HG03045 (cell line): ENCODE data around the gene LTK.

ENCODE experiments used
- ATAC-seq: cut with Tn5 transposase; IDR thresholded peaks from one replicate; pipeline ENCODE4 v1.9.1; 2021; ENCODE audit warnings: mild to moderate bottlenecking, moderate library complexity; ENCODE audit not compliant: unreplicated experiment

Gene LTK

DNA sequence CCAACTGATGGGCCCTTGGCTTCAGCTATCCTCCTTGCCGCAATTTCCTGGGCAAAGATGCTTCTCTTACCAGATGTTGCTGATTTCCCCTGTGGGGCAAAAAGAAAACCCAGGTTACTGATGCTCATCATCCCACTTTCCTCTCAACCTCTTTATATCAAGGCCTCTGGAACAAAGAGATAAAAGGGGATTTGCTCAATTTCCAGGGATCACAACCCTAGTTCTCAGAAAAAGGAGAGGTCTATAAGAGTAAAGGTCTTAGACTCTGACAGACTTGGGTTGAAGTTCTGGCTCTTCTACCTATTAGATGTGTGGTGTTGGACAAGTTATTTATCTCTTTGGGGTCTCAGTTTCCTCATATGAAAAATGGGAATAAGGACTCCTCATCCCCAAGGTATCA lies 21.9 kb upstream of the LTK start:
- no peak for ATAC-seq

DNA sequence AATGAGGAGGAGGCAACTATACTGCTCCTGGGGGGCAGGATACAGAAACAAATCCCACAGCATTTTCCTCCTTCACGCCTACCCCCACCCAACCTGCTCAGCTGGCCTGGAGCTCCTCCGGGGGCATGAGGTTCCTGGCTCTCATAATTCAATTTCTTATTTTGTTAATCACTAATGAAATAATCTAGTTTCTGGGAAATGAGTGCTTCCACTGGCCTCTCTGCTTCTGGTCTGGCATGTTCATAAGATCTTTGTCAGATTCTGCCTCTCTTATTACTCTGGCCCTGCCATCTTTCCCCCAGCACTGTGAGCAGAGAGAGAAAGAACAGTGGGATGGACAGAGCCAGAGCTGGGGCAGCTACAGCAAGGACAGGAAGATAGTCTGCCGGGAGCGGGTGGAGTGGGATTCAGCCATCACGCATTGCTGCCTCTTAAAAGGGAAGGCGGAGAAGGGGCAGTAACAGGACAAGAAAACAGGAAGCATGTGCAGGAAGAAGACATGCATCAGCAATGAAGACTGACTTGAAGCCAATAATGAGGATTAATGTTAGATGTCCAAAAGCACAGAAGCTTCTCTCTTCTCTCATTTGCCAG lies 16.8 kb upstream of the LTK start:
- ATAC-seq, result no peak

GRCh38 chr15:41523097-41523496 lies 9.5 kb upstream of the LTK start:
- no peak for ATAC-seq

- no peak for ATAC-seq
Observed at GRCh38 chr15:41521614-41522013, 8.0 kb upstream of the LTK start.

GRCh38 chr15:41520636-41521035 lies 7.0 kb upstream of the LTK start:
- no peak for ATAC-seq

DNA sequence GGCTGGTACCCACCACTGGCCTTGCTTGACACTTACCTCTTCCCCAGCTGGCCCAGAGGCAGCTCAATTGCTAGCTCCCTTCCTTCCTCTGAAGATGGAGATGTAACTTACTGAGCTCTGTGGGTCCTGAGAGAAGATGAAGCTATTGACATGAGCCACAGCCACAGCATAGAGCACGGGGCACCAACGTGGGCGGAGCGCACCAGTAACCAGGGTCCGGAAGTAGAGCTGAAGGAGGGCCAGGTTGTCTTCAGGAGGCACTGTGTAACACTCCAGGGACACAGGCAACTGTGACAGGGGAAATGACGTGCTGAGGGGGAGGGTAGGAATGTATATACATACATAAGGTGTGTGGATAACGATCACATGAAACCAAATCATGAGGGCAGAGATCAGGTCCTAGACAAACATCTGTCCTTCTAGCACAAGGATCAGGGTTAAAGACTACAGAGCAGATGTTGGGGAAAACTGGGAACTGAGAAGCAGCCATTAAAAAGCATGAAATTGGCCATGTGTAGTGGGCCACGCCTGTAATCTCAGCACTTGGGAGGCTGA lies 4.3 kb upstream of the LTK start:
- ATAC-seq, result no peak

DNA sequence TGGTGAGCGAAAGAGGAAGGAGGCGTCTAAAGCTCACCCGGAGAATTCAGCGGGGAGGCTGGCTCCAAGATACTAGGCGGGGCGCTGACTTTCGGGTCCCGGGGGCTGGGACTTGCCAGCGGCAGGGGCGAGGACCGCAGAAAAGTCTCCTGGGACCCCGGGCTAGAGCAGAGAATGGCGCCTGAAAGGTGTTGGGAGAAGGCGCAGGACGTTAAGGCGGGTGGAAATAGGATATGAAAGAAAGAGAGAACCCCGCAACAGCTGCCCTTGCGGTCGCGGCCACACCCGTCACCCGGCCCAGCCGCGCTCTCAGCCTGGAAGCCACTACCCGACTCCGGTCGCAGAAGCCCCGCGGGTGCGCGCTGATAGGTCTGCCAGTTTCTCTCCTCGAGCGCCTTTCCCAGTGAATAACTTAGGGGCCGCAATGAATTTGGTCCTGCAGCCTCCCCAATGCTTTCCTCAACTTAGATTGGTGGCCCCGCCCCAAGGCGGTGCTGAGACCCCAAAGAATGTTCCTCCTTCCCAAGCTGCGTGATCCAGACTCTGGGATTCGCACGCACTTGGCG lies 604 bp downstream of the LTK start:
- ATAC-seq, result no peak

- no peak for ATAC-seq
Observed at GRCh38 chr15:41512512-41512939, 1.1 kb downstream of the LTK start.

DNA sequence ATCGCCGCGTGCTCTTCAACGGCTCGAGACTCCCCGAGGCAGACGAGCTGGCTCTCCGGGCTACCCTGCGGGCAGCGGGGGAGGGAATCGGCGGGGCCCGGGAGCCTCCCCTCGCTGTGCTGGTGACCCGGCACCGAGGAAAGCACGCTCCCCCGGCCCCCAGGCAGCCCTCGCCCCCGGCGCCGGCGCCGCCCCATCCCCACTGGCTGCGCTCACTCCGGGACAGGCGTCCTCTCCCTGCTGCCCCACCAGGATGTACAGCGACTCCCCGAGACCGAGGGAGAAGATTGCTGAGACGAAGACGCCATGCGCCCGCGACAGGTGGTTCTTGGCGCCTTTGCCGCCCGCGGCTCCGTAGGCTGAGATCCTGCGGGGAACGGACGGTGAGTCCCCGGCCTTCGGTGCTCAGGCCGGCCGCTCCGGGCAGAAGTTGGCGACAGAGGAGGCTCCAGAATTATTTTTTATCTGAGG lies 1.7 kb downstream of the LTK start:
- ATAC-seq, result no peak

DNA sequence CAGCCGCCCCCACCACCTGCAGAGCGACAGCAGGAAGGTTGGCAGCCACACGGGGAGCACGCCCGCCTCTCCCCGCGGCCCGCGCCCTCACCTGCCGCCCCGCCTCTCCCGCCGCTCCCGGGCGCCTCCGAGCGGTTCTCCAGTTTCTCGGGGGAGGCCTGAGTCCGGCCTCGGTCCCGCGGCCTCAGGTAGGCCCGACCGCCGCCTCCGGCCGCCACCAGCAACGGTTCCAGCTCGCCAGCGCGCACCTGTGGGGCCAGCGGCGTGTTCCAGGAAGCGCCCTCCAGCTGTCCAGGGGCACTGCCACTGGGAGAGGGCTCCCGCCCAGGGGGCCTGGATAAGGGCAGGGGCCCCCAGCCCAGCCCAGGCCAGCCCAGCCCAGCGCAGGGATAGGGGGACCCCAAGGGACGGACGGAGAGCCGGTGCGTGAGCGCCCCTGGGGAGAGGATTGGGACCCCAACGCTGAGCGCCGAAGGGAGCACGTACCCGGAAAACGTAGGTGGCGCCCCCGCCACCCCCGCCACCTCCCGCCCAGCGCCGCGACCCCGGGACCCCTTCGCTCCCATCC lies 2.2 kb downstream of the LTK start:
- ATAC-seq, result no peak

DNA sequence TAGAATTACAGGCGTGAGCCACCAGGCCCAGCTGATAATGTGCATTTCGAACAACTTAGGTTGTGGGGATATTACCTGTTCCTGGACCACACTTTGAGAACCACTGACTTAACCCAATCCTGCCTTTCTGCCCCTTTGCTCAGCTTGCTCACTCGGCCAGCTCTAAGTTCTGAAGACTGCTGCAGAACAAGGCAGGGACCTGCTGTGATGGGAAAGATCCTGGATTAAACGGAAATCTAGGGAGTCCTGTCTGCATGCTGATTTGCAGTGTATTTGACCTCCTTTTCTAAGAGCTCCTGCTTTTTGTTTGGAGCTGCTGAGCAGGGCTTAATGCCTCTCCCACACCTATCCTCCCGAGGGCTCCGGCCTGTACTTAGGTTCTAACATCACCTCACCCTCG lies 2.9 kb downstream of the LTK start:
- no peak for ATAC-seq

GRCh38 chr15:41507820-41508290 lies 5.8 kb downstream of the LTK start:
- ATAC-seq, result no peak

DNA sequence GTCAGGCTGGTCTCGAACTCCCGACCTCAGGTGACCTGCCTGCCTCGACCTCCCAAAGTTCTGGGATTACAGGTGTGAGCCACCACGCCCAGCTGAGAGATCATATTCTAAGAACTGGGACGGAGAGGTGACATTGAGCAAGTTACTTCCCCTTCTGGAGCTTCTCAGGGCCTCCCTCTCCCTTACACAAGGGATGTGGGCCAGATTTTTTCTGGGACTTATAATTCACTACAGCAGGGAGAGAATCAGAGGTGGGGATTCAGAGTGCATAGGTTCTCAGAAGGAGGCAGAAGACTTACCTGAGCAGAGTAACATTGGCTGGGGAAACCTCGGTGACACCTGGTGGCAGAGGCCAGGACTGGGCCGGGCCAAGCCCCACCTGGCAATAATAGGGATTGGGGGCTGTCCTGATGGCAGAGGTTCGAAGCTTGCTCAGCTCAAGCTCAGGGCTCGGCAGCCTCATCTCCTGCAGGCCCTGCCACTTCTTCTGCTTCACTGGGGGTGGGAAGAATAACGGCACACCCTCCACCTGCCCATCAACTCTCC lies 6.8 kb downstream of the LTK start:
- no peak for ATAC-seq

DNA sequence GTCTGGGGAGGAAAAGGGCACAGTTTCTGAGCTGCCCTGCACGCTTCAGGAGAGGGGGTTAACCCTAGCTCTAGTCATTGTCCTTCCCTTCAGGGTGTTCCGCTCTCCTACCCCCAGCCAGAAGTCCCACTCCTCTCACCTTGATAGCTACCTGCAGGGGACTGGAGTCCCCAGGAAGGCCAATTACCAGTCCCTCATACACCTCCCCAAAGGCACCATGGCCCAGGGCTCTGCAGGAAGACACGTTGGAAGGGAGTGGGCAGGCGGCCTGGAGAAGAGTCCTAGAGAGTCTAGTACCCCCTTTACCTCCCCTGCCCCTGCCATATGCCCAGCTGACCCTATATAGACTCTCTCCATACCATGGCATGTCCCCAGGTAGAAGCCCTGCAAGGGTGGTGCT lies 7.9 kb downstream of the LTK start:
- ATAC-seq, result no peak

DNA sequence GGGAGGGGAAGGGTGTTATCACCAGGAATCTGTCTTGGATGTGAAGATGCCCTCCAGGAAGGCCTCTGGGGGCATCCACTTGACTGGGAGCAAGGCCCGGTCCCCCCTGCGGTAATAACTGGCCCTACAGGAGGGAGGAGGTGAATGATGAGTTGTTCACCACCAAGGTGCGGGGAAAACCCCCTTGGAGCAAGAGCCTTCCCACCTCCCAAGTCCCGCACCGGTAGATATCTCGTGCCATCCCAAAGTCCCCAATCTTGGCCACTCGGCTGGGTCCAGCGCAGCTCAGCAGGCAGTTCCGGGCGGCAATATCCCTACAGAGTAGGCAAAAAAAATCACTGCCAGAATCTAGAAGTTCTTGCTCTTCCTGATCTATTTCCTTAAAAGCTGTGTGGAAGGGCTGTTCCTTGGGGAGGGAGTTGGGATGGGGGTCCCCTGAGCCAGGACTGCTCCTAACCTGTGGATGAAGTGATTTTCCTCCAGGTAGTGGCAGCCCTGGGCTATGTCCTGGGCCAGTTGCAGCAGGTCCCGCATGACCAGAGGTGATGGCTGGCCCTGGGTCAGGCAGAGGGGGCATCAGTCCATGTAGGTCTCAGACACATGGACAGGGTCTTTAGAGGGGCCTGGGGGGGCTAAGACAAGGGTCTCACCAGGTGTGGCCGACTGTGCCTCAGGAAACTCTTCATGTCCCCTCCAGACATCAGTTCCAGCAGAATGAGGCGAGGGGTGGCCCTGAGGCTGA lies 8.7 kb downstream of the LTK start:
- ATAC-seq, result no peak

DNA sequence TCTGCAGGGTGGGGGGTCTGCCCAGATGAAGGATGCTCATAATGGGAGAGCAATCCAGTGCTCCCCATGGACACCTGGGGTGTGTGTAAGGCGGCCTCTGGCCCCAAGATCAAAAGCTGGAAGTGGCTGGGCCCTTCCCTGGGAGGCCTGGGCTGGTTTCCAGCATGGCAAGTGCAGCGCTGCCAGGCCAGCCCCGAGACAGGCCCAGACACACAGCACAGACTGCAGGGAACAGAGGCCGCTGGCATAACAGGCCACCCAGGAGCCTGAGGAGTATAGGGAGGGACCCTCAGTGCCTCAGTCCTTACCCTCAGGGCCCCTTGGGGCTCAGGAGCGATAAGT lies 10.0 kb downstream of the LTK start:
- no peak for ATAC-seq

DNA sequence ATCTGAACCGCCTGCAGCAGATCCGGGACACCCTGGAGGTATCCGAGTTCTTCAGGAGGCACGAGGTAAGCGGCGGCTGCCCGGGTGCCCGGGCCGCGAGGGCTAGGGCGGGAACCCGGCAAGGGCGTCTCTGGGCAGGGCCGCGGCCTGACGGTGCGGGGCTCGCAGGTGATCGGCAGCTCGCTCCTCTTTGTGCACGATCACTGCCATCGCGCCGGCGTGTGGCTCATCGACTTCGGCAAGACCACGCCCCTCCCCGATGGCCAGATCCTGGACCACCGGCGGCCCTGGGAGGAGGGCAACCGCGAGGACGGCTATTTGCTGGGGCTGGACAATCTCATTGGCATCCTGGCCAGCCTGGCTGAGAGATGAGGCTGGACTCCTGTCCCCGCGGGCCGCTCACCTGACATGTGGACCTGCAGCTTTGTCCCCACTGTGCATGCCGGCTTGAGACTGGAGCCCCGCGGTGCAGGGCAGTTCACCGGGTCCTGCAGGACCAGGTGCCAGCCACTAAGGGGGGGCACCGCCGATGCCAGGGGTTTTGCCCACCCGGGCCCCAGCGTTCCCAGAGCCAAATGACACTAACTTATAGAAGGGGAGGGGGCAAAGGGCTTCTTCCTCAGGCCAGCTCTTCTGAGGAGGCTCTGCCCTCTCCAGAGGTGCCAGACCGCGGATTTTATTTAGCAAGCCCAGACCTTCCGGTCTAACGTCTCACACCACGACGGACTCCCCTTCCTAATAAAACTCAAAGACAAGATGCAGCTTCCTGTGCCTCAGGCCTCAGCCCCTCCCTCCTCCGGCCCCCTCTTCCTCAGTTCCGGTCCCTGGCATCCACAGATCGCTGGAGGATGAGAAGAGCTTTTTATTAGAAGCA lies 10.6 kb downstream of the LTK start:
- no peak for ATAC-seq

- ATAC-seq, result no peak
Observed at GRCh38 chr15:41501931-41502794, 11.5 kb downstream of the LTK start.

DNA sequence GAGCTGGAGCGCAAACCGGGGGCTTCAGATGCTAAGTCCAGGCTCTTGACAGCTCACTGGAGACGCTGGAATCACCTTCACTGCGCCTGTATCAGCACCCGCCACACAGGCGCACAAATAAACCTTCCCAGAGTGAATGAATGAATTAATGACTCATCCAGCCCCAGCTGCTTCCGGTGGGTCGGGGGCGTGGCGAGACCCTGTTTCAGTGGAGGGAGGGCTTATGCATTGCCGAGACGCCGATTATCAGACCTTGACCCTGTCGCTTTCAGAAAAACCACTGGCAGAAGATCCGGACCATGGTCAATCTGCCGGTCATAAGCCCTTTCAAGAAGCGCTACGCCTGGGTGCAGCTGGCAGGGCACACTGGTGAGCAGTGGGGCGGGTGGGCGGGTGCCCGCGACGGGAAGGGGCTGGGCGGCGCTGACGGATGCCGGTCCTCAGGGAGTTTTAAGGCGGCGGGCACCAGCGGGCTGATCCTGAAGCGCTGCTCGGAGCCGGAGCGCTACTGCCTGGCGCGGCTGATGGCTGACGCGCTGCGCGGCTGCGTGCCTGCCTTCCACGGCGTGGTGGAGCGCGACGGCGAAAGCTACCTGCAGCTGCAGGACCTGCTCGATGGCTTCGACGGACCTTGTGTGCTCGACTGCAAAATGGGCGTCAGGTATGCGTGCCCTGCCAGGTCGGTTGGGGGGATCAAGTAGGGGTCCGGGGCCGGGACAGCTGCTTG lies 12.3 kb downstream of the LTK start:
- no peak for ATAC-seq
